Measurements from ENCODE around the gene TIMM23. TPM values are rescaled to one million over a fixed set of nuclear protein-coding genes. Genes with fewer than 3 reads are reported as not detected.
A peak's percentile ranks its signal among the peaks of the same experiment; 100 is the strongest.

TIMM23 gene
- total RNA-seq, 1 experiment from 2014 or later, result 103 TPM

- POLR2A ChIA-PET, result no interaction called here
- intact Hi-C loops (cut with micrococcal nuclease; ENCODE audit: unreplicated experiment) (no loop called here), in situ Hi-C loops (cut with HindIII; ENCODE audit: low pct_unique_long_range_greater_than_20kb, low sequenced_read_pairs) (no loop called here)
- BruUV-seq (replicated peaks), result no TSS peak
- no peaks in the 10 kb centered on the region for H3K36me3 ChIP-seq (ENCODE audit: control insufficient read depth, insufficient read depth, low read length)
- H3K27ac ChIP-seq (ENCODE audit: low read length), result no peak overlapping the region
- CTCF ChIA-PET, result interaction anchor here (0.7 kb wide), 1 partner anchor 247 kb away, joined by 3 read pairs; no protein-coding TSS in a partner anchor
- DNase-seq (ENCODE audit: low read depth, low spot score), result no peak
- TF ChIP-seq SIN3A (IDR thresholded peaks at IDR 0.05; ENCODE audit: borderline replicate concordance, insufficient read depth, low read depth, low read length), result no peak
- TF ChIP-seq POLR2AphosphoS5 (IDR thresholded peaks at IDR 0.05; ENCODE audit: low read depth, low read length), result no peak
- no peak for TF ChIP-seq CTCF (IDR thresholded peaks at IDR 0.05)
- TF ChIP-seq REST (IDR thresholded peaks at IDR 0.05; ENCODE audit: insufficient read depth in 1 of 2, low read depth in 2 of 2, low read length in 1 of 2), result no peak
- TF ChIP-seq TCF7L2 (IDR thresholded peaks at IDR 0.05; ENCODE audit: low read depth, low read length), result no peak
- H3K27me3 ChIP-seq (ENCODE audit: control insufficient read depth, insufficient read depth, low read length), result peaks cover 9% of the 10 kb centered on the region
- peak; percentile 56; the same call in 1 of the 2 replicates for ATAC-seq
- H3K9me3 ChIP-seq (ENCODE audit: control insufficient read depth, insufficient read depth, low read depth, low read length), result no peaks in the 10 kb centered on the region
- H3K4me3 ChIP-seq (ENCODE audit: low read depth in 2 of 2, low read length in 2 of 2), result no peak overlapping the region
- no peaks in the 10 kb centered on the region for H3K4me1 ChIP-seq (ENCODE audit: control insufficient read depth, insufficient read depth, low read length)
These were observed 79.9 kb downstream of the TIMM23 start for GRCh38 chr10:46052057-46052790.

- CTCF ChIA-PET, result interaction anchor here (0.7 kb wide), 1 partner anchor 248 kb away, joined by 3 read pairs; no protein-coding TSS in a partner anchor
These were observed 80.6 kb downstream of the TIMM23 start for GRCh38 chr10:46052791-46053375.

More at GRCh38 chr10:46052791-46053375, 80.6 kb downstream of the TIMM23 start:
- H3K4me1 ChIP-seq (ENCODE audit: control insufficient read depth, insufficient read depth, low read length), result no peaks in the 10 kb centered on the region
- peaks cover 8% of the 10 kb centered on the region for H3K27me3 ChIP-seq (ENCODE audit: control insufficient read depth, insufficient read depth, low read length)
- no TSS peak for BruUV-seq (replicated peaks)
- H3K4me3 ChIP-seq (ENCODE audit: low read depth in 2 of 2, low read length in 2 of 2), result no peak overlapping the region
- no peaks in the 10 kb centered on the region for H3K36me3 ChIP-seq (ENCODE audit: control insufficient read depth, insufficient read depth, low read length)
- no peak for DNase-seq (ENCODE audit: low read depth, low spot score)
- ATAC-seq, result no peak
- TF ChIP-seq CTCF (IDR thresholded peaks at IDR 0.05), result no peak
- no peak for TF ChIP-seq REST (IDR thresholded peaks at IDR 0.05; ENCODE audit: insufficient read depth in 1 of 2, low read depth in 2 of 2, low read length in 1 of 2)
- no peak for TF ChIP-seq SIN3A (IDR thresholded peaks at IDR 0.05; ENCODE audit: borderline replicate concordance, insufficient read depth, low read depth, low read length)
- TF ChIP-seq TCF7L2 (IDR thresholded peaks at IDR 0.05; ENCODE audit: low read depth, low read length), result no peak
- no peak for TF ChIP-seq POLR2AphosphoS5 (IDR thresholded peaks at IDR 0.05; ENCODE audit: low read depth, low read length)
- POLR2A ChIA-PET, result no interaction called here
- intact Hi-C loops (cut with micrococcal nuclease; ENCODE audit: unreplicated experiment), result no loop called here
- in situ Hi-C loops (cut with HindIII; ENCODE audit: low pct_unique_long_range_greater_than_20kb, low sequenced_read_pairs), result no loop called here
- H3K27ac ChIP-seq (ENCODE audit: low read length), result no peak overlapping the region
- H3K9me3 ChIP-seq (ENCODE audit: control insufficient read depth, insufficient read depth, low read depth, low read length), result no peaks in the 10 kb centered on the region
